ENCODE measurements around the gene BRD4. TPM values are rescaled to one million over a fixed set of nuclear protein-coding genes. Genes with fewer than 3 reads are reported as not detected.

Gene BRD4
- total and polyA plus RNA-seq, 2 experiments from 2014 or later: 63.8 to 115 TPM

GRCh38 chr19:15194938-15195337 is 137.4 kb downstream of the BRD4 start (continued):
- TF ChIP-seq CTCF (conservative IDR thresholded peaks at IDR 0.05; ENCODE audit: low read depth in 2 of 2) (no peak), ZNF114 (CRISPR knock-in tag; IDR thresholded peaks at IDR 0.05) (no peak), POLR2AphosphoS5 (IDR thresholded peaks at IDR 0.05; ENCODE audit: low read depth) (no peak), EZH2phosphoT487 (IDR thresholded peaks at IDR 0.05; ENCODE audit: unreplicated experiment) (no peak), REST (IDR thresholded peaks at IDR 0.05; ENCODE audit: unreplicated experiment) (no peak)

DNA sequence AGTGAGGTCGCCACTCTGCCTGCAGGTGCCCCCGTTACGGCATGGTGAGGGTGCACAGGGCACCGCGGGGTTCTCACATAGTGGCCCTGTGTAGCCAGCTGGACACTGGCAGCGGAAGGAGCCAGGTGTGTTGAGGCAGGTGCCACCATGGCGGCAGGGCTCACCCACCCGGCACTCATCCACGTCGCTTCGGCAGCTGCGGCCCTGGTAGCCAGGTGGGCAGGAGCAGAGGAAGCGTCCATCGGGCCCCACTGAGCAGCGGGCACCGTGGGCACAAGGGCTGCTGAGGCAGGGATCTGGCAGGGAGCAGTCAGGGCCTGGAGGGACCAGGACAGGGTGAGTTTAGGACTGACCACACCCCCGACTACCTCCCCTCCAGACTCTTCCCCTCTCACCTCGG is 140.4 kb downstream of the BRD4 start:
- no peak for DNase-seq (ENCODE audit: low spot score)
- ATAC-seq: no peak
- Histone ChIP-seq H3K27ac (ENCODE audit: low read depth) (no peak overlapping the region), H3K27me3 (ENCODE audit: insufficient read depth) (no peaks in the 10 kb centered on the region), H3K79me2 (replicated peaks; ENCODE audit: insufficient read depth) (peaks cover 37% of the 10 kb centered on the region), H2AFZ (no peak overlapping the region), H3K9me2 (ENCODE audit: insufficient read depth) (no peaks in the 10 kb centered on the region), H3K4me1 (ENCODE audit: insufficient read depth) (peaks cover 13% of the 10 kb centered on the region), H3F3A (replicated peaks; ENCODE audit: low read depth) (peaks cover 13% of the 10 kb centered on the region), H3K4me2 (no peak overlapping the region), H3K36me3 (ENCODE audit: insufficient read depth) (peaks cover 22% of the 10 kb centered on the region), H4K20me1 (replicated peaks; ENCODE audit: insufficient read depth) (peaks cover 35% of the 10 kb centered on the region), H3K4me3 (no peak overlapping the region)
- Mint-ChIP-seq H3K27ac (no peak overlapping the region), H3K4me3 (no peak overlapping the region), H3K9me3 (no peaks in the 10 kb centered on the region; the same call in 2 of the 3 replicates), H3K27me3 (ENCODE audit: insufficient read depth, low read depth, poor library complexity) (peaks cover 13% of the 10 kb centered on the region), H3K36me3 (ENCODE audit: low read depth) (peaks cover 74% of the 10 kb centered on the region), H3K4me1 (peaks cover 19% of the 10 kb centered on the region)
- TF ChIP-seq CTCF (conservative IDR thresholded peaks at IDR 0.05; ENCODE audit: low read depth in 2 of 2) (no peak), ETS1 (IDR thresholded peaks at IDR 0.05) (no peak), REST (IDR thresholded peaks at IDR 0.05; ENCODE audit: unreplicated experiment) (no peak), STAT1 (IDR thresholded peaks at IDR 0.05; ENCODE audit: unreplicated experiment) (no peak), CREB1 (CRISPR knock-in tag; IDR thresholded peaks at IDR 0.05; ENCODE audit: low read depth) (no peak), ZNF114 (CRISPR knock-in tag; IDR thresholded peaks at IDR 0.05) (no peak), NANOG (IDR thresholded peaks at IDR 0.05; ENCODE audit: borderline replicate concordance) (no peak), ZNF331 (CRISPR knock-in tag; IDR thresholded peaks at IDR 0.05; ENCODE audit: low read depth) (no peak), POLR2AphosphoS5 (IDR thresholded peaks at IDR 0.05; ENCODE audit: low read depth) (no peak), EZH2 (IDR thresholded peaks at IDR 0.05; ENCODE audit: low read depth, unreplicated experiment) (no peak), JUNB (IDR thresholded peaks at IDR 0.05; ENCODE audit: unreplicated experiment) (no peak), EZH2phosphoT487 (IDR thresholded peaks at IDR 0.05; ENCODE audit: unreplicated experiment) (no peak)
